Measurements from ENCODE around the gene AACS.

The AACS gene

GRCh38 chr12:125187780-125188741, 122.8 kb downstream of the AACS start:
- no peak for DNase-seq

- no peak for DNase-seq
These were observed 123.8 kb downstream of the AACS start for GRCh38 chr12:125189015-125189414.

GRCh38 chr12:125189502-125189901, 124.3 kb downstream of the AACS start:
- DNase-seq, result no peak

- no peak for DNase-seq
These were observed 126.3 kb downstream of the AACS start for GRCh38 chr12:125191361-125192087.

- no peak for DNase-seq
These were observed 127.5 kb downstream of the AACS start for GRCh38 chr12:125192690-125193221.

Data from activated CD4-positive, alpha-beta T cell treated with anti-CD3 and anti-CD28 coated beads, Interleukin-2, amount 50 U/mL, for 4 hours (primary cell).